ENCODE data around the gene NFKBIB.
"Not testable (repeated sequence)": the region's sequence is repeated elsewhere in the genome, so short reads cannot be mapped to it uniquely, and the experiment has no call there.

Gene NFKBIB

GRCh38 chr19:38921420-38922274 lies 21.9 kb downstream of the NFKBIB start:
- in situ Hi-C loops (cut with MboI; ENCODE audit: low sequenced_read_pairs), result loop anchor here (25.0 kb wide), 1 partner anchor 509 kb away; the partner anchor contains the start of gene FAM98C

DNA sequence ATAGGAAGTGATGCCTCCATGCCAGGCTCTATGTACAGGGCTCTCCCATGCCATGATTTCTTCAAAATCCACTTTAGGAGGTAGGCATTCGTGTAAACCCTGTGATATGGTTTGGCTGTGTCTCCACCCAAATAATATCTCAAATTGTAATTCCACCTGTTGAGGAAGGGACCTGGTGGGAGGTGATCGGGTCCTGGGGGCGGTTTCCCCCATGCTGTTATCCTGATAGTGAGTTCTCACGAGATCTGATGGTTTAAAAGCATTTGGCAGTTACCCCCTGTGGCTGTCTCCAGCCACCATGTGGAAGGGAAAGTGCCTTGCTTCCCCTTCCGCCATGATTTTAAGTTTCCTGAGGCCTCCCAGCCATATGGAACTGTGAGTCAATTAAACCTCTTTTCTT lies 22.7 kb downstream of the NFKBIB start:
- in situ Hi-C loops (cut with MboI; ENCODE audit: low sequenced_read_pairs), result loop anchor here (25.0 kb wide), 1 partner anchor 510 kb away; the partner anchor contains the start of gene FAM98C

DNA sequence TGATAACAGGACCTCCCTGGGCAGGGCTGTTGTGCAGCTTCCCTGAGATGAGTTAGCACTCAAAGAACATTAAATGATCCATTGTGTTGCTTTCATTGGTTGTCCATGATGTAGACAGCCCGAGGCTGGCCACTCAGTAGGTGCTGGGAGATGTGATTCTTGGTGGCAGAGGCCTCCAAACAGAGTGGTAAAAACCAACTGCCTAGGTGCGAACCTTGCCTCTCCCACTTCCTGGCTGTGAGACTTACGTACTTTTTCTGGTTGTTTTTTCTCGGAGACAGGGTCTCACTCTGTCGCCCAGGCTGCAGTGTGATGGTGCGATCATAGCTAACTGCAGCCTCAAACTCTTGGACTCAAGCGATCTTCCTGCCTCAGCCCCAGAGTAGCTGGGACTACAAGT lies 24.6 kb downstream of the NFKBIB start:
- in situ Hi-C loops (cut with MboI; ENCODE audit: low sequenced_read_pairs), result loop anchor here (25.0 kb wide), 1 partner anchor 512 kb away; the partner anchor contains the start of gene FAM98C

DNA sequence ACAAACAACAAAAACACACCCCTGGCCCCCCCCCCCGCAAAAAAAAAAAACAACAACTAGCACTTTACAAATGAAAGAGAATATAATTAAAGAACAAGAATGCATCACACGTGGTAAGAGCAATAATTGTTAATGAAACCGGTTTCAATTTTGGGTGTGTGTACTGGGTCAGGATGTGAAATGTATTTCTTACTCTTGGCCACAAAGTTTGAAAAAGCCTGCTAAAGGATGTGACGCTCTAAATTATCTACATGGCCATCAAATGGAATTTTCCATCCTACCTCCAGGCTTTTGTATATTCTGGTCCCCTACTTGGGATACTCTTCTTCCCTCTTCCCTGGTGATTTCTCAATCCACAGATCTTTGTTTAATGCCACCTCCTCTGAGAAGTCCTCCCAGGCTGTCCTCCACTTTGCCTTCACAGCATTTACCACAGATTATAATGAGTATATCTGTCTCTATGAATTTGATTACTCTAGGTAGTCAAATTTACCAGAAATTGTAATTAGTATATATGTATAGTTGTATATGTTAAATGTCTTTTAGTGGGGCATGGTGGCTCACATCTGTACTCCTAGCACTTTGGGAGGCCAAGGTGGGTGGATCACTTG lies 28.7 kb downstream of the NFKBIB start:
- in situ Hi-C loops (cut with MboI; ENCODE audit: low sequenced_read_pairs), result no loop called here

DNA sequence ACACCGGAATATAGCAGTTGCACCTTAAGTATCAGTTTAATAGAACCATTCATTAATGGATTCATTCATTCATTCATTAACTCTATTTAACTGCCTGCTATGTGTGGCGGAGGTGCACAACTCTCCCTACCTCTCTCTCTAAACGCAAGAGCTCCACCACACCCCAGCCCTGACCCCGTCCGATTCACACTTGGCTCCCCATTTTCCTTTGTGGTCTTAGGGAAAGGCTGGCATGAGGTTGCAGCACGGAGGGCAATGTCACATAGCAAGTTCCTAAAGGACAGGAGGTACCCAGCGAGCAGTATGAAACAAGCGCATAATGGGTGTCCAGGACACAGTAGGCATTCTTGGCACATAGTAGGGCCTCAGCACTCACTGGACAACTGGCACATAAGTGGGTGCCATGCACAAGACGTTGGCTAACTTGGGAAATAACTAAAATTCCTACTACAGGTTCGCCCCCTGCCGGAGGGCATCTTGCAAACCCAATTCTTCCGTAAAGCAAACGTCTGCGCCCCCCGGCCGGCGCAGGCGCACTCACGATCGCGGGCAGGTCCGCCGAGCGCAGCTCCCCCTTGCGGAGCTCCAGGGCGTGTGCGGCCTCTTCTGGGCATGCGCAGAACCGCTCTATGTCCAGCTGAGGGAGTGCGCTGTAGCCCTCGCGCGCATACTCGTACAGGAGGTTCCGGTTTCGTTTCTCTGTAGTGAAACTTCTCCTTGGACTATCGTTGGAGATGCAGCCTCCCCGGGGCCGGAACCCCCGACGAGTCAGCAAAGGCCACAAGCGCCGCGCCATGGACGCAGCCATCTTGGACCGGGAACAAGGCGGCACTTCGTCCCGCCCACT lies 30.4 kb downstream of the NFKBIB start, which contains the start of gene SARS2:
Gene SARS2, minus strand, starts transcription at position 835 of the 847 bp plus-strand sequence. Its CDS starts 27 bp downstream, at position 808.
- in situ Hi-C loops (cut with MboI; ENCODE audit: low sequenced_read_pairs), result no loop called here

- in situ Hi-C loops (cut with MboI; ENCODE audit: low sequenced_read_pairs), result no loop called here
These were observed 31.2 kb downstream of the NFKBIB start, which contains the start of gene MRPS12 for GRCh38 chr19:38930776-38931520. Gene MRPS12, plus strand, starts transcription at chr19:38930944. Its CDS starts 351 bp downstream, at chr19:38931295.

DNA sequence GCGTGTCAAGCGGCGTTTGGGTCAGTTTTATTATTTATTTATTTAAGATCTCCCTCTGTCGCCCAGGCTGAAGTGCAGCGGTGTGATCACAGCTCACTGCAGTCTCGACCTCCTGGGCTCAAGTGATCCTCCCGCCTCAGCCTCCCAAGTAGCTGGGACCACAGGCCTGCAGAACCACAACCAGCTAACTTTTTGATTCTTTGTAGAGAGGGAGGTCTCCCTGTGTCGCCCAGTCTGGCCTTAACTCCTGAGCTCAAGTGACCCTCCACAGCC lies 31.7 kb downstream of the NFKBIB start:
- in situ Hi-C loops (cut with MboI; ENCODE audit: low sequenced_read_pairs), result no loop called here

DNA sequence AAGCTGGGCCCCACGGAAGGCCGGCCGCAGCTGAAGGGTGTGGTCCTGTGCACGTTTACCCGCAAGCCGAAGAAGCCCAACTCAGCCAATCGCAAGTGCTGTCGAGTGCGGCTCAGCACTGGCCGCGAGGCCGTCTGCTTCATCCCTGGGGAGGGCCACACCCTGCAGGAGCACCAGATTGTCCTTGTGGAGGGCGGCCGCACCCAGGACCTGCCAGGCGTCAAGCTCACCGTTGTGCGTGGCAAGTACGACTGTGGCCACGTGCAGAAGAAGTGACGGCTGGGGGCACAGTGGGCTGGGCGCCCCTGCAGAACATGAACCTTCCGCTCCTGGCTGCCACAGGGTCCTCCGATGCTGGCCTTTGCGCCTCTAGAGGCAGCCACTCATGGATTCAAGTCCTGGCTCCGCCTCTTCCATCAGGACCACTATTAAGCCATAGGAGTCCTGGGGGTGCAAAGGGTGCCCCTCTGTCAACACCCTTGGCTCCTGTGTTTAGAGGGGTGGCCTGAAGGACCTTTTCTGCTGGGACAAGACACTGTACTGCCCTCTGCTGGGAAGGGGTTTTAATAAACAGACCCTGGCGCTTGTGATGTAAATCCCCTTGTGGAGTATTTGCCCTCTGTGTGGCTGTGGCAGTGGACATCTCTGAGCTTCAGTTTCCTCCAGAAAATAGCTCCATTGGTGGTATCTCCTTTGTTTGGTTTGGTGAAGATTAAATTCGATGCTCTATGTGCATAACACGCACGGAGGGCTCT lies 32.8 kb downstream of the NFKBIB start:
- in situ Hi-C loops (cut with MboI; ENCODE audit: low sequenced_read_pairs), result no loop called here

DNA sequence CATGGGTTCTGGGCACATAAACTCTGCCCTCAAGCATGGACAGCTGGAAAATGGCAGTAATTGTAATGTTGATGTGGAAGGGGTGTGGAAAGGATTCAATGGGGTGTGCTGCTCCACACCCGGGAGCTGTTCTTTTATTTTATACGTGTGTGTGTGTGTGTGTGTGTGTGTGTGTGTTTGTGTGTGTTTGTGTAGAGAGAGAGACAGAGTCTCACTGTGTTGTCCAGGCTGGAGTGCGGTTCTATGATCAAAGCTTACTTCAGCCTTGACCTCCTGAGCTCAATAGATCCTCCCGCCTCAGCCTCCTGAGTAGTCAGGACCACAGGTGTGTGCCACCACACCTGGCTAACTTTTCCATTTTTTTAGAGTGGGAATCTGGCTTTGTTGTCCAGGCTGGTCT lies 33.8 kb downstream of the NFKBIB start:
- in situ Hi-C loops (cut with MboI; ENCODE audit: low sequenced_read_pairs), result no loop called here

GRCh38 chr19:38939957-38940356 lies 40.2 kb downstream of the NFKBIB start:
- in situ Hi-C loops (cut with MboI; ENCODE audit: low sequenced_read_pairs), result no loop called here

DNA sequence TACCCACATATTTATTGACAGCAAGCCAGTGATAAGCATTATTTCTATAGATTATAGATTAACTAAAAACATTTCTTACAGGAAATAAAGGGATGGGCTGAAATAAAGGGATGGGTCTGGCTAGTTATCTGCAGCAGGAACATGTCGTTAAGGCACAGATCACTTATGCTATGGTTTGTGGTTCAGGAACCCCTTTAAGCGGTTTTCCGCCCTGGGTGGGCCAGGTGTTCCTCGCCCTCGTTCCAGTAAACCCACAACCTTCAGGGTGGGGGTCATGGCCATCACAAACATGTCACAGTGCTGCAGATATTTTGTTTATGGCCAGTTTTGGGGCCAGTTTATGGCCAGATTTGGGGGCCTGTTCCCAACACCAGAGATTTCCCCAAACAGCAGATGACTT lies 41.7 kb downstream of the NFKBIB start:
- in situ Hi-C loops (cut with MboI; ENCODE audit: low sequenced_read_pairs), result not testable (repeated sequence)

- in situ Hi-C loops (cut with MboI; ENCODE audit: low sequenced_read_pairs), result no loop called here
These were observed 42.2 kb downstream of the NFKBIB start for GRCh38 chr19:38941979-38942378.

DNA sequence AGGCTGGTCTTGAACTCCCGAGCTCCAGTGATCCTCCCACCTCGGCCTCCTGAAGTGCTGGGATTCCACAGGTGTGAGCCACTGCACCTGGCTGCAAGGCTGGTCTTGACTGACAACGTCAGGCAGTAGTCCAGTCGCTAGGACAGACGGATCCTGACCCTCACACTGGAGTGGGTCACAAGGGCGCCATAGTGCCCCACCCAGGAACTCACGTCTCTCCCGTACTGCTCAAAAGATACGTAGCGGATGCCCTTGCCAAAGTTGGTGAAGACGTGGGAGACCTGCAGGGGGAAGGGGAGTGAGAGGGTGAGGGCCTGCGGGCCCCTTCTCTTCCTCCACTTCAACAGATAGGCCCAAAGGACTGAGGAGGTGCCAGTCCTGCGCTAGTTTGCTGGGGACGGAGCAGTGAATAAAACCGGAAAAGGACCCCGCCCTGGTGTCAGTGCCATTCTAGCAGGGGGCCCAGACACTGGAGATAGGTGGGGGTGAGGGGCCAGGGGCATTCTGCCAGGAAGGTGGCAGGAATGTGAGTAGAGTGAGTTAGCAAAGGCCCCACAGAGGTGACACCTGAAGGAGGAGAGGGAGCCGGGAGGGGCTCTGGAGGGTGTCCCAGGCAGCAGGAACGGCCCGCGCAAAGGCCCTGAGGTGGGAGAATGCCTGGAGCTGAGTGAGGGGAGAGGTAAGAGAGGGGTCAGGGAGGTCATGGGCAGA lies 42.9 kb downstream of the NFKBIB start:
- in situ Hi-C loops (cut with MboI; ENCODE audit: low sequenced_read_pairs), result no loop called here

GRCh38 chr19:38944981-38945506 lies 45.3 kb downstream of the NFKBIB start:
- in situ Hi-C loops (cut with MboI; ENCODE audit: low sequenced_read_pairs), result no loop called here

DNA sequence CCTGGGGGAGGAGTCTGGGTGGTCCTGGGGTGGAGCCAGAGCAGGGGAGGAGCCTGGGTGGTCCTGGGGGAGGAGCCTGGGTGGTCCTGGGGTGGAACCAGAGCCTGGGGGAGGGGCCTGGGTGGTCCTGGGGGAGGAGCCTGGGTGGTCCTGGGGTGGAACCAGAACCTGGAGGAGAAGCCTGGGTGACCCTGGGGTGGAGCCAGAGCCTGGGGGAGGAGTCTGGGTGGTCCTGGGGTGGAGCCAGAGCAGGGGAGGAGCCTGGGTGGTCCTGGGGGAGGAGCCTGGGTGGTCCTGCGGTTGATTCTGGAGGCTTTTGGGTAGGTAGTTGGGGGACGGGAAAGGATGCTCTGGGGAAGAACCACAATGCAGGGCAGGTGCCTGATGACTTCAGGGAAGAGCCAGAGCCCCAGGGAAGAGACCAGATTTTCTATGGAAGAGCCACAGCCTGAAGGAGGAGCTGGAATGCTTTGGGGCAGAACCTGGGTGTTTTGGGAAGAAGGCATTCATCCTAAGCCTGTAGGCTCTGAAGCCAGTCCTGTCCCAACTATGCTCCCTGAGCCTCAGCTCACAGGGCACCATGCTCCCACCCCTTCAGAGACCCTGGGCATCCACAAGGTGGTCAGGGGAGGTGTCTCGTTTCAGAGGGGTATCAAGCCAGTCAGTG lies 45.9 kb downstream of the NFKBIB start:
- in situ Hi-C loops (cut with MboI; ENCODE audit: low sequenced_read_pairs), result no loop called here

DNA sequence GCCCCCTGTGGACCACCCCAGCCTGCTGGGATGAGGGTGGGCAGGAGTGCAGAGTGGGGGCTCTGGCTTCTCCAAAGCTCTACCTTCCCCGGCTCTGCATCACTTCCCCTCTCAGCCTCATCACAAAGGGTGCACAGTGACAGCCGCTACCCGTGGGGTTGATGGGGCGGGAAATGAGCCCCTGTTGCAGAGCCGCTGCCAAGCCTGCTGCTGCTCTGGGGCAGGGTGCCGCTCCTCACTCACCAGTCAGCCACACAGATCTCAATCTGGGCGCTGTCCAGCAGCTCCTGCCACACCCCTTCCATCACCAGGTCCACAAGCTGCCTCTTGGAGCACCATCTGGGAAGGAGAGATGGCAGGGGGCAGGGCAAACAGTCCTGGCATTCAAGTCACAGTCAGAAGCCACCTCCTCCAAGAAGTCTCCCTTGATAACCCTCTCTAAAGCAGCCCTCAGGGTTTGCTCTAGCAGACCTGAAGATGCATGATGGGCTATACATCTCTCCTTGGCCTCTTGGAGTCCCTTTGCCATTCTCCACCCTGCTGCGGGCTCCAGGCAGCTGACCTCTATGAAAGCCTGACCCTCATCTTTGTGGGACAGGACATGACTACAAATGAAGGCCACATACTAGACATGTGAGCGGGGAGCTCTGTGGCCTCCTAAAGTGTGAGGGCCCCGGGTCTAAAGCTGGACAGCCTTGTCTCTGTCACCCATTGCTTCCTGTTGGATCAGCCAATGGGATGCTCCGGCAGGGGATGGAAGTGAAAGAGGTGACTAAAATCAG lies 46.7 kb downstream of the NFKBIB start:
- in situ Hi-C loops (cut with MboI; ENCODE audit: low sequenced_read_pairs), result no loop called here

DNA sequence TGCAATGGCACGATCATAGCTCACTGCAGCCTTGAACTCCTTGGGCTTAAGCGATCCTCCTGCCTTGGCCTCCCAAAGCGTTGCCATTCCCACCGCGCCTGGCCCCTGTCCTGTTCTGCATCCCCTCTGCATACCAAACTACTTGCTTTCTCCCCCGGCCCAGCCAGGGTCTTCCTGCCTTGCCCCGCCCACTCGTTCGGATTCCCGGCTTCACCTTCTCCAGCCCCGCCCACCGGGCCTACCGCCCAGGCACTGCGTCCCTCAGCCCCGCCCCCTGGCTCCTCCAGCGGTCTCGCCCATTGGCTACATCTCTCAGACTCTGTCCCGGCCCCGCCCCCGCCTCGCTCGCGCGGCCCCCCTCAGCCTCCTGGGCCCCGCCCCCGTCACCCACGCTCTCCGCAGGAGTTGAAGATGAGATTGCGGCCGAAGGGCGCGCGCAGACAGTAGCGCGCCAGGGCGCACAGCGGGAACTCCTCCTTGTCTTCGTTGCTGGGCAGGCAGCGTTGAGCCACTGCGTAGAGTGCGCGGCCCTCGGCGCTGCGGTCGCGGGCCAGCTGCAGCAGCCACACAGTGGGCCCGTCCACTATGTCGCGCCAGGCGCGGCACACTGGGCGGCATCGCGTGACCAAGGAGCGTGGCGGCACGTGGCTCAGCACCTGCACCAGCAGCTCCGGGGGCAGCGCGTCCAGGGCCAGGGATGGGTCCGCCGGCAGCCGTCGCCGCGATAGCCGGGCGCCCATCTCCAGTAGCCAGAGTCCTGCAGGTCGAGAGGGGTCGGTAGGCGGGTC lies 50.0 kb downstream of the NFKBIB start:
- in situ Hi-C loops (cut with MboI; ENCODE audit: low sequenced_read_pairs), result no loop called here

All from HL-60/S4 treated with retinoic acid at 250 ng/mL for 4 days and 3 days (cell line).